T-helper 1 cell (primary cell): ENCODE data around the gene THADA.
A peak's percentile ranks its signal among the peaks of the same experiment; 100 is the strongest.
"Not testable (repeated sequence)": the region's sequence is repeated elsewhere in the genome, so short reads cannot be mapped to it uniquely, and the experiment has no call there.

Experiments
- DNase-seq, 5 donors: peaks; one replicate each; pipeline ENCODE4 v3.0.0-alpha.2; 2012 to 2020

Gene THADA

GRCh38 chr2:43538034-43538670 lies 57.7 kb downstream of the THADA start:
- no peak for DNase-seq

- DNase-seq = no peak
Measured at GRCh38 chr2:43537137-43537536, 58.7 kb downstream of the THADA start.

GRCh38 chr2:43534569-43534968 lies 61.3 kb downstream of the THADA start:
- no peak for DNase-seq

GRCh38 chr2:43532572-43532971 lies 63.3 kb downstream of the THADA start:
- not testable (repeated sequence) for DNase-seq

- no peak for DNase-seq
Measured at GRCh38 chr2:43531251-43531650, 64.6 kb downstream of the THADA start.

GRCh38 chr2:43526994-43527393 lies 68.8 kb downstream of the THADA start:
- no peak for DNase-seq

- DNase-seq = no peak
Measured at GRCh38 chr2:43525506-43525905, 70.3 kb downstream of the THADA start.

GRCh38 chr2:43524177-43524965 lies 71.5 kb downstream of the THADA start:
- no peak for DNase-seq

GRCh38 chr2:43522177-43522576 lies 73.7 kb downstream of the THADA start:
- DNase-seq = no peak

GRCh38 chr2:43521568-43521967 lies 74.3 kb downstream of the THADA start:
- DNase-seq = no peak

- DNase-seq = no peak
Measured at GRCh38 chr2:43520919-43521318, 74.9 kb downstream of the THADA start.

GRCh38 chr2:43519643-43520221 lies 76.1 kb downstream of the THADA start:
- DNase-seq = no peak

- DNase-seq = no peak
Measured at GRCh38 chr2:43518718-43519117, 77.1 kb downstream of the THADA start.

- no peak for DNase-seq
Measured at GRCh38 chr2:43518181-43518580, 77.7 kb downstream of the THADA start.

- no peak for DNase-seq
Measured at GRCh38 chr2:43515807-43516497, 79.9 kb downstream of the THADA start.

- DNase-seq = no peak
Measured at GRCh38 chr2:43515248-43515647, 80.6 kb downstream of the THADA start.

- no peak for DNase-seq
Measured at GRCh38 chr2:43513796-43514195, 82.0 kb downstream of the THADA start.

GRCh38 chr2:43513216-43513615 lies 82.6 kb downstream of the THADA start:
- no peak for DNase-seq

GRCh38 chr2:43511199-43511598 lies 84.6 kb downstream of the THADA start:
- no peak for DNase-seq

- DNase-seq = no peak
Measured at GRCh38 chr2:43509886-43510285, 86.0 kb downstream of the THADA start.

GRCh38 chr2:43508209-43508608 lies 87.6 kb downstream of the THADA start:
- peak in 1 of 5 donors; percentile 17 for DNase-seq

GRCh38 chr2:43507137-43507536 lies 88.7 kb downstream of the THADA start:
- no peak for DNase-seq

GRCh38 chr2:43495727-43496126 lies 100.1 kb downstream of the THADA start:
- DNase-seq = no peak
